Stimulated activated naive CD4-positive, alpha-beta T cell (primary cell): ENCODE results near the gene S1PR1.
"Not testable (repeated sequence)": the region's sequence is repeated elsewhere in the genome, so short reads cannot be mapped to it uniquely, and the experiment has no call there.

Experiments
- DNase-seq, 6 experiments: peaks; one replicate each; lab custom pipeline; 2025; lab: John Stamatoyannopoulos, UW

The S1PR1 gene

GRCh38 chr1:101219924-101220870 lies 16.6 kb upstream of the S1PR1 start:
- DNase-seq: no peak

GRCh38 chr1:101220906-101221305 lies 15.9 kb upstream of the S1PR1 start:
- no peak for DNase-seq

- no peak for DNase-seq
Measured at GRCh38 chr1:101221945-101222429, 14.8 kb upstream of the S1PR1 start.

GRCh38 chr1:101227837-101228236 lies 9.0 kb upstream of the S1PR1 start:
- no peak for DNase-seq

- DNase-seq: peak in 1 of 6 experiments; percentile 11
Measured at GRCh38 chr1:101228424-101229134, 8.2 kb upstream of the S1PR1 start.

GRCh38 chr1:101232182-101232581 lies 4.6 kb upstream of the S1PR1 start:
- DNase-seq: not testable (repeated sequence)

- DNase-seq: no peak
Measured at GRCh38 chr1:101233495-101233894, 3.3 kb upstream of the S1PR1 start.

- DNase-seq: peak in 2 of 6 experiments; percentile 66 to 73
Measured at GRCh38 chr1:101235216-101235695, 1.6 kb upstream of the S1PR1 start.

GRCh38 chr1:101235696-101236515 lies 913 bp upstream of the S1PR1 start:
- peak in 5 of 6 experiments; percentile 56 to 70 (median 65) for DNase-seq

- peak in 3 of 6 experiments; percentile 31 to 69 (median 49) for DNase-seq
Measured at GRCh38 chr1:101237229-101237837, 514 bp downstream of the S1PR1 start.

GRCh38 chr1:101238031-101238628 lies 1.3 kb downstream of the S1PR1 start:
- DNase-seq: peak in 5 of 6 experiments; percentile 28 to 70 (median 53)

- peak; percentile 65 to 88 (median 78) for DNase-seq
Measured at GRCh38 chr1:101238681-101239094, 1.9 kb downstream of the S1PR1 start.

- peak; percentile 34 to 72 (median 60) for DNase-seq
Measured at GRCh38 chr1:101239095-101240040, 2.5 kb downstream of the S1PR1 start.

- DNase-seq: peak in 3 of 6 experiments; percentile 10 to 33 (median 13)
Measured at GRCh38 chr1:101240041-101240430, 3.2 kb downstream of the S1PR1 start.

GRCh38 chr1:101241485-101242225 lies 4.8 kb downstream of the S1PR1 start:
- DNase-seq: peak in 1 of 6 experiments; percentile 17

GRCh38 chr1:101242324-101243050 lies 5.7 kb downstream of the S1PR1 start:
- no peak for DNase-seq

- no peak for DNase-seq
Measured at GRCh38 chr1:101243751-101244150, 6.9 kb downstream of the S1PR1 start.

GRCh38 chr1:101244842-101245241 lies 8.0 kb downstream of the S1PR1 start:
- no peak for DNase-seq
